IMR-90 (cell line): Measurements from ENCODE around the gene KCNN3. TPM values are rescaled to one million over a fixed set of nuclear protein-coding genes. Genes with fewer than 3 reads are reported as not detected.

Experiments used
- ATAC-seq: fragments of 200-7000 bp; cut with Tn5 transposase; 2 replicates; pipeline ENCODE4 v1.9.1; 2020; ENCODE audit warnings: low read depth, mild to moderate bottlenecking, moderate library complexity
- BruUV-seq: library from RNA; stranded (reverse); fragments of 400-500 nt; replicated peaks from 2 replicates; lab custom pipeline; 2021; lab: Mats Ljungman, UMichigan
- CTCF ChIA-PET: fragments of 300-600 bp; formaldehyde crosslinking; extraction: SDS; loops from one replicate; lab custom pipeline; 2021; ENCODE audit warnings: antibody characterized with exemption; lab: Yijun Ruan, JAX
- POLR2A ChIA-PET: fragments of 300-600 bp; sonication (Branson Sonifier 250); formaldehyde crosslinking; loops from one replicate; lab custom pipeline; 2022; ENCODE audit warnings: antibody characterized with exemption; ENCODE audit not compliant: unreplicated experiment; lab: Charles Lee
- DNase-seq: peaks from one replicate; pipeline ENCODE4 v3.0.0; 2013
- H2AFZ ChIP-seq: replicated peaks from 2 replicates; pipeline ENCODE3; 2013; ENCODE audit warnings: low read length, mild to moderate bottlenecking; ENCODE audit not compliant: poor library complexity
- H2AK5ac ChIP-seq: 2 replicates; pipeline ENCODE4 v1.6.1; 2013; ENCODE audit warnings: low read depth, low read length, inconsistent platforms
- H2AK9ac ChIP-seq: replicated peaks from 2 replicates; pipeline ENCODE3; 2013; ENCODE audit warnings: mild to moderate bottlenecking, low read depth, low read length, moderate library complexity; ENCODE audit not compliant: poor library complexity
- H2BK120ac ChIP-seq: 2 replicates; pipeline ENCODE4 v1.6.1; 2013; ENCODE audit warnings: low read depth, low read length, inconsistent platforms
- H2BK15ac ChIP-seq: 3 replicates; pipeline ENCODE4 v1.6.1; 2013; ENCODE audit warnings: low read depth, low read length, inconsistent platforms
- H2BK20ac ChIP-seq: 2 replicates; pipeline ENCODE4 v1.6.1; 2013; ENCODE audit warnings: low read depth, mild to moderate bottlenecking, inconsistent platforms, low read length, moderate library complexity
- H2BK5ac ChIP-seq: 2 replicates; pipeline ENCODE4 v1.6.1; 2013; ENCODE audit warnings: mild to moderate bottlenecking, low read depth, low read length, inconsistent platforms; ENCODE audit not compliant: poor library complexity, severe bottlenecking
- H3K14ac ChIP-seq: replicated peaks from 2 replicates; pipeline ENCODE4 v1.6.1; 2013; ENCODE audit warnings: low read depth, low read length, inconsistent platforms
- H3K18ac ChIP-seq: 2 replicates; pipeline ENCODE4 v1.6.1; 2013; ENCODE audit warnings: low read depth, low read length, control low read depth
- H3K23ac ChIP-seq: 2 replicates; pipeline ENCODE4 v1.6.1; 2013; ENCODE audit warnings: low read depth, low read length, inconsistent platforms
- H3K27ac ChIP-seq: 2 replicates; pipeline ENCODE4 v1.5.1; 2013; ENCODE audit warnings: mild to moderate bottlenecking, control low read depth, low read length; ENCODE audit not compliant: insufficient read depth
- H3K27me3 ChIP-seq: 2 replicates; pipeline ENCODE4 v1.6.1; 2013; ENCODE audit warnings: low read length; ENCODE audit not compliant: control insufficient read depth, insufficient read depth
- H3K36me3 ChIP-seq: 2 replicates; pipeline ENCODE4 v1.6.1; 2013; ENCODE audit warnings: low read length, mixed read lengths; ENCODE audit not compliant: control insufficient read depth, insufficient read depth
- H3K4ac ChIP-seq: 2 replicates; pipeline ENCODE4 v1.6.1; 2013; ENCODE audit warnings: low read depth, low read length, inconsistent platforms
- H3K4me1 ChIP-seq: 2 replicates; pipeline ENCODE4 v1.6.1; 2013; ENCODE audit warnings: low read length, mixed read lengths; ENCODE audit not compliant: control insufficient read depth, insufficient read depth
- H3K4me2 ChIP-seq: 2 replicates; pipeline ENCODE4 v1.6.1; 2013; ENCODE audit warnings: low read depth, mild to moderate bottlenecking, control low read depth, low read length, moderate library complexity
- H3K4me3 ChIP-seq: 2 replicates; pipeline ENCODE4 v1.5.1; 2013; ENCODE audit warnings: low read depth, mild to moderate bottlenecking, control low read depth, low read length, moderate library complexity; ENCODE audit not compliant: insufficient read depth
- H3K56ac ChIP-seq: 2 replicates; pipeline ENCODE4 v1.6.1; 2013; ENCODE audit warnings: low read length, inconsistent platforms; ENCODE audit not compliant: insufficient read depth; ENCODE audit errors: extremely low read depth
- H3K79me1 ChIP-seq, 2 experiments: 2 replicates each; pipeline ENCODE4 v1.6.1; 2013; ENCODE audit warnings: low read length in 2 of 2, inconsistent platforms in 1 of 2, low read depth in 1 of 2
- H3K9ac ChIP-seq: 2 replicates; pipeline ENCODE4 v1.6.1; 2013; ENCODE audit warnings: low read depth, low read length, control low read depth
- H3K9me1 ChIP-seq: 2 replicates; pipeline ENCODE4 v1.6.1; 2013; ENCODE audit warnings: low read length, inconsistent platforms; ENCODE audit not compliant: insufficient read depth
- H3K9me3 ChIP-seq: 2 replicates; pipeline ENCODE4 v1.6.1; 2013; ENCODE audit warnings: low read length; ENCODE audit not compliant: control insufficient read depth, insufficient read depth
- H4K20me1 ChIP-seq: 2 replicates; pipeline ENCODE4 v1.6.1; 2013; ENCODE audit warnings: low read length, inconsistent platforms; ENCODE audit not compliant: insufficient read depth
- H4K5ac ChIP-seq: 2 replicates; pipeline ENCODE4 v1.6.1; 2013; ENCODE audit warnings: mild to moderate bottlenecking, low read depth, low read length, control low read depth
- H4K8ac ChIP-seq, 2 experiments: 2 replicates each; pipeline ENCODE4 v1.6.1; 2013; ENCODE audit warnings: low read depth in 2 of 2, low read length in 2 of 2, control low read depth in 1 of 2, inconsistent platforms in 1 of 2
- H4K91ac ChIP-seq: 2 replicates; pipeline ENCODE4 v1.6.1; 2013; ENCODE audit warnings: low read depth, low read length, inconsistent platforms; ENCODE audit not compliant: insufficient read depth
- BHLHE40 ChIP-seq: fragments of 150-350 bp; IDR thresholded peaks from 2 replicates; pipeline ENCODE4 v1.6.1; 2016; ENCODE audit warnings: mild to moderate bottlenecking, low read depth, low read length
- CEBPB ChIP-seq: IDR thresholded peaks from 2 replicates; pipeline ENCODE4 v1.6.1; 2012; ENCODE audit warnings: low read depth, low read length, improper control_type of control experiment
- CHD1 ChIP-seq: IDR thresholded peaks from 2 replicates; pipeline ENCODE4 v1.6.1; 2012; ENCODE audit warnings: low read depth, low read length, improper control_type of control experiment
- FOS ChIP-seq: fragments of 150-350 bp; IDR thresholded peaks from 2 replicates; pipeline ENCODE4 v1.6.1; 2016; ENCODE audit warnings: low read depth, low read length
- MAZ ChIP-seq: IDR thresholded peaks from 2 replicates; pipeline ENCODE4 v1.6.1; 2012; ENCODE audit warnings: low read depth, mild to moderate bottlenecking, low read length, improper control_type of control experiment, moderate library complexity, borderline replicate concordance
- MXI1 ChIP-seq: IDR thresholded peaks from 2 replicates; pipeline ENCODE4 v1.6.1; 2012; ENCODE audit warnings: low read depth, mild to moderate bottlenecking, low read length, moderate library complexity, borderline replicate concordance
- NFE2L2 ChIP-seq: fragments of 150-350 bp; IDR thresholded peaks from 2 replicates; pipeline ENCODE4 v1.6.1; 2016; ENCODE audit warnings: low read depth, mild to moderate bottlenecking, low read length
- POLR2A ChIP-seq: IDR thresholded peaks from 2 replicates; pipeline ENCODE4 v1.6.1; 2012; ENCODE audit warnings: mild to moderate bottlenecking, low read depth, low read length
- RAD21 ChIP-seq: IDR thresholded peaks from 2 replicates; pipeline ENCODE4 v1.6.1; 2012; ENCODE audit warnings: low read length, improper control_type of control experiment
- RCOR1 ChIP-seq: IDR thresholded peaks from 2 replicates; pipeline ENCODE4 v1.6.1; 2012; ENCODE audit warnings: mild to moderate bottlenecking, low read length, improper control_type of control experiment; ENCODE audit not compliant: insufficient replicate concordance
- RFX5 ChIP-seq: IDR thresholded peaks from 2 replicates; pipeline ENCODE4 v1.8.0; 2012; ENCODE audit warnings: low read depth, mild to moderate bottlenecking, low read length, moderate library complexity
- SMC3 ChIP-seq: fragments of 150-350 bp; IDR thresholded peaks from 2 replicates; pipeline ENCODE4 v1.6.1; 2016; ENCODE audit warnings: low read depth, mild to moderate bottlenecking, antibody characterized with exemption, low read length, moderate library complexity
- WGBS, 2 experiments: methylation state at CpG; one replicate each; pipeline versions ENCODE4 v1.1.5 to v1.1.7; 2013; ENCODE audit warnings: missing lambda C conversion rate in 2 of 2; ENCODE audit not compliant: insufficient read length in 1 of 2; ENCODE audit errors: extremely low coverage in 2 of 2; 5-methylcytosine and 5-hydroxymethylcytosine counted together
- dilution Hi-C: fragments of 300-500 bp; cut with HindIII; formaldehyde crosslinking; loops from one replicate; pipeline ENCODE4 v1.14.3; 2018; ENCODE audit warnings: low sequenced_read_pairs; ENCODE audit not compliant: unreplicated experiment
- in situ Hi-C: fragments of 300-500 bp; cut with MboI; formaldehyde crosslinking; loops from 3 replicates; pipeline ENCODE4 v1.14.3; 2019; ENCODE audit warnings: low sequenced_read_pairs, inconsistent platforms, mixed read lengths
- intact Hi-C: fragments of 100-400 bp; cut with micrococcal nuclease; formaldehyde crosslinking; loops from 2 replicates; pipeline ENCODE4 v1.10.0; 2022
- polyA plus RNA-seq, 3 experiments: library from polyadenylated mRNA; depleted of rRNA; stranded (reverse); fragments of >200 nt; gene quantifications; 2 replicates each; pipeline ENCODE4 v1.2.3, GENCODE V29; 2012; ENCODE audit warnings: low replicate concordance in 1 of 3
- total RNA-seq: library from RNA; depleted of rRNA; stranded (reverse); fragments of >200 nt; gene quantifications from 2 replicates; pipeline ENCODE4 v1.2.3, GENCODE V29; 2012
- TF ChIP-seq, protein P1 (sequence below): fragments of 150-350 bp; IDR thresholded peaks from 2 replicates; pipeline ENCODE4 v1.6.1; 2016; ENCODE audit warnings: low read depth, mild to moderate bottlenecking, low read length, moderate library complexity, borderline replicate concordance
- TF ChIP-seq, protein P2 (sequence below): conservative IDR thresholded peaks from 2 replicates; pipeline ENCODE4 v1.5.1; 2012; ENCODE audit warnings: mild to moderate bottlenecking, low read depth, low read length, improper control_type of control experiment
- TF ChIP-seq, protein P3 (sequence below): fragments of 150-350 bp; IDR thresholded peaks from 2 replicates; pipeline ENCODE4 v1.6.1; 2017; ENCODE audit warnings: mild to moderate bottlenecking, antibody characterized with exemption, low read length, low read depth

Gene KCNN3
- total and polyA plus RNA-seq, 2 of the 4 experiments (the other 2 are of a cell fraction), result 0.02 TPM; not detected in 1

DNA sequence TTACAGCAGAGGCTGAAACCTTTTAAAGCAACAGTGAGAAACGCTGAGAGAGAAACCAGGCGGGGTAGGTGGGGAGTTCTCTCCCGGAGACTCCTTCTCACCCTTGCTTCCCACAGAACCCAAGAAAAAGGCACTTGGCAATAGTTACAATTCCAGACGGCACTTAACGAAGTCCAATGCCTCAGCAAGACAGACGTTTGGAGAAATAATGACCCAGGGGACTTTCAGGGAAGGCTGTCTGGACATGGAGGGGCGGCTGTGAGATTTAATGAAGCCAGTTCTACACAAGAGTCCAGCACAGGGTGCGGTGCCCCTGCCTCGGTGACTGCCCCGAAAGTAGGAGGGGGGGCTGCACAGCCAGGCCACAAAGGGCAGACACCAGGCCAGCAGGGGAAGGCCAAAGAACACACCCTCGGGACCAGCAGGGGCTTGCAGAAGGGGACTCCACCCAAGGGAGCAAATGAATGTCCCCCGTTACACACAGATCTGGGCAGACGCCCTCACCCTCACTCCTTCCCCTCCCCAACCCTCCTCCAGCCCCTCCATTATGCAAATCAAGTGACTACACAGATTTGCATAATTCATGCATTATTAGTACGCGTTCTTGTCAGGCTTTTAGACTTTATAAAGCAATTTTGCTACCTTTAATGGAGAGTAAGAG, 26.3 kb downstream of the KCNN3 start:
- Histone ChIP-seq H3K9me3 (no peaks in the 10 kb centered on the region), H3K27me3 (peaks cover 43% of the 10 kb centered on the region), H3K4me1 (peaks cover 10% of the 10 kb centered on the region; the same call in 1 of the 2 replicates), H2BK20ac (no peak overlapping the region), H2AK5ac (no peak overlapping the region), H3K36me3 (no peaks in the 10 kb centered on the region), H2AK9ac (no peak overlapping the region), H2BK5ac (no peak overlapping the region), H3K4me2 (no peak overlapping the region), H3K4ac (no peak overlapping the region), H3K18ac (no peak overlapping the region), H2AFZ (no peak overlapping the region), H3K4me3 (no peak overlapping the region), H4K8ac (no peak overlapping the region), H2BK15ac (no peak overlapping the region), H3K79me1 (no peaks in the 10 kb centered on the region), H4K91ac (no peak overlapping the region), H3K9ac (no peak overlapping the region), H4K5ac (no peak overlapping the region), H2BK120ac (no peak overlapping the region), H3K56ac (no peak overlapping the region), H3K23ac (no peak overlapping the region), H3K14ac (no peak overlapping the region), H3K27ac (no peak overlapping the region), H3K9me1 (no peaks in the 10 kb centered on the region; the same call in 1 of the 2 replicates), H4K20me1 (no peaks in the 10 kb centered on the region)
- ATAC-seq (no peak), DNase-seq (no peak)
- dilution Hi-C loops (no loop called here), intact Hi-C loops (no loop called here), in situ Hi-C loops (no loop called here)
- BruUV-seq, result no TSS peak
- no peak for TF ChIP-seq RCOR1
- TF ChIP-seq, protein P1, sequence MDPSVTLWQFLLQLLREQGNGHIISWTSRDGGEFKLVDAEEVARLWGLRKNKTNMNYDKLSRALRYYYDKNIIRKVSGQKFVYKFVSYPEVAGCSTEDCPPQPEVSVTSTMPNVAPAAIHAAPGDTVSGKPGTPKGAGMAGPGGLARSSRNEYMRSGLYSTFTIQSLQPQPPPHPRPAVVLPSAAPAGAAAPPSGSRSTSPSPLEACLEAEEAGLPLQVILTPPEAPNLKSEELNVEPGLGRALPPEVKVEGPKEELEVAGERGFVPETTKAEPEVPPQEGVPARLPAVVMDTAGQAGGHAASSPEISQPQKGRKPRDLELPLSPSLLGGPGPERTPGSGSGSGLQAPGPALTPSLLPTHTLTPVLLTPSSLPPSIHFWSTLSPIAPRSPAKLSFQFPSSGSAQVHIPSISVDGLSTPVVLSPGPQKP, result no peak
- no peak for TF ChIP-seq NFE2L2
- no peak for TF ChIP-seq POLR2A
- TF ChIP-seq, protein P2, sequence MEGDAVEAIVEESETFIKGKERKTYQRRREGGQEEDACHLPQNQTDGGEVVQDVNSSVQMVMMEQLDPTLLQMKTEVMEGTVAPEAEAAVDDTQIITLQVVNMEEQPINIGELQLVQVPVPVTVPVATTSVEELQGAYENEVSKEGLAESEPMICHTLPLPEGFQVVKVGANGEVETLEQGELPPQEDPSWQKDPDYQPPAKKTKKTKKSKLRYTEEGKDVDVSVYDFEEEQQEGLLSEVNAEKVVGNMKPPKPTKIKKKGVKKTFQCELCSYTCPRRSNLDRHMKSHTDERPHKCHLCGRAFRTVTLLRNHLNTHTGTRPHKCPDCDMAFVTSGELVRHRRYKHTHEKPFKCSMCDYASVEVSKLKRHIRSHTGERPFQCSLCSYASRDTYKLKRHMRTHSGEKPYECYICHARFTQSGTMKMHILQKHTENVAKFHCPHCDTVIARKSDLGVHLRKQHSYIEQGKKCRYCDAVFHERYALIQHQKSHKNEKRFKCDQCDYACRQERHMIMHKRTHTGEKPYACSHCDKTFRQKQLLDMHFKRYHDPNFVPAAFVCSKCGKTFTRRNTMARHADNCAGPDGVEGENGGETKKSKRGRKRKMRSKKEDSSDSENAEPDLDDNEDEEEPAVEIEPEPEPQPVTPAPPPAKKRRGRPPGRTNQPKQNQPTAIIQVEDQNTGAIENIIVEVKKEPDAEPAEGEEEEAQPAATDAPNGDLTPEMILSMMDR, result no peak
- no peak for TF ChIP-seq FOS
- TF ChIP-seq SMC3, result no peak
- TF ChIP-seq, protein P3, sequence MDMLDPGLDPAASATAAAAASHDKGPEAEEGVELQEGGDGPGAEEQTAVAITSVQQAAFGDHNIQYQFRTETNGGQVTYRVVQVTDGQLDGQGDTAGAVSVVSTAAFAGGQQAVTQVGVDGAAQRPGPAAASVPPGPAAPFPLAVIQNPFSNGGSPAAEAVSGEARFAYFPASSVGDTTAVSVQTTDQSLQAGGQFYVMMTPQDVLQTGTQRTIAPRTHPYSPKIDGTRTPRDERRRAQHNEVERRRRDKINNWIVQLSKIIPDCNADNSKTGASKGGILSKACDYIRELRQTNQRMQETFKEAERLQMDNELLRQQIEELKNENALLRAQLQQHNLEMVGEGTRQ, result no peak
- TF ChIP-seq RFX5, result no peak
- TF ChIP-seq BHLHE40, result no peak
- no peak for TF ChIP-seq CEBPB
- TF ChIP-seq CHD1, result no peak
- TF ChIP-seq MXI1, result no peak
- no peak for TF ChIP-seq MAZ
- TF ChIP-seq RAD21, result no peak
- ChIA-PET CTCF (no interaction called here), POLR2A (no interaction called here)
- WGBS, 2 experiments, result 47% methylated on average over 5 of the region's 15 CpGs; no CpG with 5 or more reads in 1 of the 2 experiments
